ENCODE data around the gene TCAF1.

DNA sequence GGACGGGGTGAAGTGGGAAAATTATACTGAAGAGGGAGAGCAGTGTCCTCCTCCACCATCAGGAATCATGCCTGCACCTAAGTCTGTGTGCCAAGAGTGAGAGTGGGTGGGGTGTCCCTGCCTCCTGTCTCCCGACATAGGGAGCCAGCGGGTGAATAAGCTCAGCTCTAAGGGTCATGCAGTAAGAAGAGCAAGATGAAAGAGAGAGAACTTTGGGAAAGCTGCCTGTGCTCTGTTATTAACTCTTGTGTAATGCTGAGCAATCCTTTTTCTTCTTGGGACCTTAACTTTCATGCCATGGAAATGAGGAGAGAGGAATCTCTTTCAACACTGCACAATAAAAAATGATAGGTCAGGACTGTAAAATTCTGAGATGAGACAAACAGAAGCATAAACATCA lies 7.9 kb upstream of the TCAF1 start:
- TF ChIP-seq CTCF (IDR thresholded peaks at IDR 0.05; ENCODE audit: insufficient read depth, low read length) (no peak), POLR2AphosphoS5 (IDR thresholded peaks at IDR 0.05; ENCODE audit: low read depth) (no peak), GABPA (IDR thresholded peaks at IDR 0.05; ENCODE audit: low read depth) (no peak), SPI1 (IDR thresholded peaks at IDR 0.05; ENCODE audit: borderline replicate concordance, low read depth) (no peak)
- TF ChIP-seq, protein P1, sequence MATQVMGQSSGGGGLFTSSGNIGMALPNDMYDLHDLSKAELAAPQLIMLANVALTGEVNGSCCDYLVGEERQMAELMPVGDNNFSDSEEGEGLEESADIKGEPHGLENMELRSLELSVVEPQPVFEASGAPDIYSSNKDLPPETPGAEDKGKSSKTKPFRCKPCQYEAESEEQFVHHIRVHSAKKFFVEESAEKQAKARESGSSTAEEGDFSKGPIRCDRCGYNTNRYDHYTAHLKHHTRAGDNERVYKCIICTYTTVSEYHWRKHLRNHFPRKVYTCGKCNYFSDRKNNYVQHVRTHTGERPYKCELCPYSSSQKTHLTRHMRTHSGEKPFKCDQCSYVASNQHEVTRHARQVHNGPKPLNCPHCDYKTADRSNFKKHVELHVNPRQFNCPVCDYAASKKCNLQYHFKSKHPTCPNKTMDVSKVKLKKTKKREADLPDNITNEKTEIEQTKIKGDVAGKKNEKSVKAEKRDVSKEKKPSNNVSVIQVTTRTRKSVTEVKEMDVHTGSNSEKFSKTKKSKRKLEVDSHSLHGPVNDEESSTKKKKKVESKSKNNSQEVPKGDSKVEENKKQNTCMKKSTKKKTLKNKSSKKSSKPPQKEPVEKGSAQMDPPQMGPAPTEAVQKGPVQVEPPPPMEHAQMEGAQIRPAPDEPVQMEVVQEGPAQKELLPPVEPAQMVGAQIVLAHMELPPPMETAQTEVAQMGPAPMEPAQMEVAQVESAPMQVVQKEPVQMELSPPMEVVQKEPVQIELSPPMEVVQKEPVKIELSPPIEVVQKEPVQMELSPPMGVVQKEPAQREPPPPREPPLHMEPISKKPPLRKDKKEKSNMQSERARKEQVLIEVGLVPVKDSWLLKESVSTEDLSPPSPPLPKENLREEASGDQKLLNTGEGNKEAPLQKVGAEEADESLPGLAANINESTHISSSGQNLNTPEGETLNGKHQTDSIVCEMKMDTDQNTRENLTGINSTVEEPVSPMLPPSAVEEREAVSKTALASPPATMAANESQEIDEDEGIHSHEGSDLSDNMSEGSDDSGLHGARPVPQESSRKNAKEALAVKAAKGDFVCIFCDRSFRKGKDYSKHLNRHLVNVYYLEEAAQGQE (IDR thresholded peaks at IDR 0.05; ENCODE audit: insufficient replicate concordance, low read depth) = no peak
